ENCODE measurements around the gene PLA2G2F. TPM values are rescaled to one million over a fixed set of nuclear protein-coding genes. Genes with fewer than 3 reads are reported as not detected.

The PLA2G2F gene
- total and polyA plus RNA-seq, 10 of the 15 experiments (the other 5 are each of a cell fraction or from before 2014, with no cell fraction given) = 0.03 TPM; not detected in 9

DNA sequence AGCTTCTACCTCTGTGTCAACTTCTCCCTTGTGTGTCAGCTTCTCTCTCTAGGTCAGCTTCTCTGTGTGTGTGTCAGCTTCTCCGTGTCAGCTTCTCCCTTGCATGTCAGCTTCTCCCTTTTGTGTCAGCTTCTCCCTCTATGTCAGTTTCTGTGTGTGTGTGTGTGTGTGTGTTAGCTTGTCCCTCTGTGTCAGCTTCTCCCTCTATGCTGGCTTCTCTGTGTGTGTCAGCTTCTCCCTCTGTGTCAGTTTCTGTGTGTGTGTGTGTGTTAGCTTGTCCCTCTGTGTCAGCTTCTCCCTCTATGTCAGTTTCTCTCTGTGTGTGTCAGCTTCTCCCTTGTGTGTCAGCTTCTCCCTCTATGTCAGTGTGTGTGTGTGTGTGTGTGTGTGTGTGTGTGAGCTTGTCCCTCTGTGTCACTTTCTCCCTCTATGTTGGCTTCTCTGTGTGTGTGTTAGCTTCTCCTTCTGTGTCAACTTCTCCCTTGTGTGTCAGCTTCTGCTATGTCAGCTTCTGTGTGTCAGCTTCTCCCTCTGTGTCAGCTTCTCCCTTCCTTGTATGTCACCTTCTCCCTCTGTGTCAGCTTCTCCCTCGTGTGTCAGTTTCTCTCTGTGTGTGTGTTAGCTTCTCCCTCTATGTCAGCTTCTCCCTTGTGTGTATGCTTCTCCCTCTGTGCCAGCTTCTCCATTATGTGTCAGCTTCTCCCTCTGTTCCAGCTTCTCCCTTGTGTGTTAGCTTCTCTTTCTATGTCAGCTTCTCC, 40.4 kb downstream of the PLA2G2F start:
- intact Hi-C loops (cut with micrococcal nuclease; ENCODE audit: unreplicated experiment) = no loop called here
- H3K4me2 ChIP-seq (ENCODE audit: control insufficient read depth, insufficient read depth) = no peak overlapping the region
- no peak for ATAC-seq
- no peaks in the 10 kb centered on the region; the same call in 2 of the 3 replicates for H3K9me3 ChIP-seq (replicated peaks; ENCODE audit: control insufficient read depth, insufficient read depth, low read length)
- H3K27me3 ChIP-seq (replicated peaks in 1 of 2; ENCODE audit: control insufficient read depth in 2 of 2, insufficient read depth in 2 of 2, low read length in 1 of 2) = peaks cover 0 to 2% of the 10 kb centered on the region in 2 experiments; a peak in 2 of 4 replicates
- 5% methylated on average over 2 of the region's 2 CpGs for WGBS (ENCODE audit: insufficient coverage, insufficient replicate concordance, low lambda C conversion rate, missing lambda C conversion rate)
- TF ChIP-seq CEBPB (IDR thresholded peaks at IDR 0.05; ENCODE audit: borderline replicate concordance in 1 of 2, low read depth in 2 of 2, low read length in 2 of 2) (no peak), CHD2 (IDR thresholded peaks at IDR 0.05; ENCODE audit: borderline replicate concordance, low read depth, low read length) (no peak), ATF7 (IDR thresholded peaks at IDR 0.05; ENCODE audit: low read depth) (no peak), IRF4 (IDR thresholded peaks at IDR 0.05; ENCODE audit: low read depth, low read length) (no peak), BCL11A (IDR thresholded peaks at IDR 0.05; ENCODE audit: low read depth, low read length) (no peak)
- no peaks in the 10 kb centered on the region for H3K36me3 ChIP-seq (ENCODE audit: control insufficient read depth in 2 of 2, insufficient read depth in 2 of 2, low read length in 1 of 2)
- ChIA-PET POLR2A (no interaction called here), SMC1A (ENCODE audit: uncharacterized antibody, unreplicated experiment) (interaction anchor here (1.1 to 1.7 kb wide), 2 partner anchors 13 to 16 kb away, joined by 6 to 7 read pairs; no protein-coding TSS in a partner anchor), RAD21 (ENCODE audit: unreplicated experiment) (interaction anchor here (1.0 to 1.1 kb wide), 2 partner anchors 28 to 262 kb away, joined by 3 to 4 read pairs; no protein-coding TSS in a partner anchor), CTCF (interaction anchor here (1.2 to 5.2 kb wide), 5 partner anchors 8 to 262 kb away, joined by 3 to 20 read pairs (median 4); no protein-coding TSS in a partner anchor)
- no peak overlapping the region for H2AFZ ChIP-seq (ENCODE audit: control insufficient read depth, low read depth, low read length)
- in situ Hi-C loops (cut with MboI) = no loop called here
- no peak overlapping the region for H3K9ac ChIP-seq (ENCODE audit: control insufficient read depth, insufficient read depth, low read length)
- BruUV-seq (replicated peaks) = no TSS peak
- H4K20me1 ChIP-seq (ENCODE audit: control insufficient read depth, insufficient read depth) = no peaks in the 10 kb centered on the region
- H3K4me3 ChIP-seq = no peak overlapping the region
- FAIRE-seq = no peak
- H3K79me2 ChIP-seq (ENCODE audit: control insufficient read depth, insufficient read depth, low read length) = no peaks in the 10 kb centered on the region
- DNase-seq (ENCODE audit: low read depth, low spot score) = no peak
- H3K4me1 ChIP-seq (ENCODE audit: control insufficient read depth, insufficient read depth, low read length) = no peaks in the 10 kb centered on the region
- no peak overlapping the region for H3K27ac ChIP-seq (ENCODE audit: control insufficient read depth, insufficient read depth)

Data from GM12878 (cell line).